Measurements from ENCODE around the gene CHL1. TPM values are rescaled to one million over a fixed set of nuclear protein-coding genes. Genes with fewer than 3 reads are reported as not detected.

Gene CHL1
- total and polyA plus RNA-seq, 2 donors (not counting 1 experiment from before 2014, with no cell fraction given), result 6.2 to 18.0 TPM

DNA sequence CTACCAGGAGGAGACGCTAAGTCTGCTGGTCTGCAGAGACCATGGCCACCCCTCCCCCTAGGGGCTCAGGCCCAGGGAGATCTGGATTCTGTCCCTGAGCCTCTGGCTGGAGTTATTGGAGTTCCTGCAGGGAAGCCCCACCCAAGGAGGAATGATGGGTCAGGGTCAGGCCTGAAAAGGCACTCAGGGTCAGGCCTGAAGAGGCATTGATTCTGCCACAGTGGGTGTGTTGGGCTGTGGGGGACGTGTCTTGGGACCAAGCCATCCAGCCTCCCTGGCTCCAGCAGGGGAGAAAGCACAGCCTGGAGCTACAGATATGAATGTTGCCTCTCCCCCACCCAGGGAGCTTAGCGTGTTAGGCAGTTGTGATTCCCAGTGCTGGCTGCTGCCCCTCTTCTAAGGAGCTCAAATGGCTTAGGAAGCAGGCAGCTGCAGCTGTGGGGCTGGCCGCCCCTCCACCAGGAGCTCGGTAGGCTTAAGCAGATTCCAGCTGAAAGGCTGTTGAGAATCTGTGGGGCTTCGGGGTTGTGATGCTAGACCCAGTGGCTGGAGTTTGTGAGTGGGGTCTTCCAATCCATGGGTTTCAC, 176.7 kb downstream of the CHL1 start:
- Histone ChIP-seq H3K4me3 (ENCODE audit: control extremely low read depth in 1 of 5, extremely low read depth in 1 of 5, insufficient read depth in 1 of 5, low read depth in 2 of 5, low read length in 4 of 5) (no peak overlapping the region), H2AFZ (ENCODE audit: insufficient read depth, low read depth, low read length, poor library complexity, severe bottlenecking) (no peak overlapping the region), H3K36me3 (replicated peaks in 1 of 2; ENCODE audit: control extremely low read depth in 1 of 2, control insufficient read depth in 1 of 2, extremely low read depth in 1 of 2, insufficient read depth in 2 of 2, low read length in 1 of 2) (no peaks in the 10 kb centered on the region), H3K9me3 (ENCODE audit: control extremely low read depth in 1 of 3, control insufficient read depth in 2 of 3, insufficient read depth in 1 of 3, low read length in 2 of 3) (peaks cover 0 to 2% (median 0%) of the 10 kb centered on the region in 3 donors), H3K4me2 (replicated peaks; ENCODE audit: low read depth, low read length, poor library complexity, severe bottlenecking) (no peak overlapping the region), H3K4me1 (ENCODE audit: control insufficient read depth in 2 of 2, insufficient read depth in 2 of 2, low read length in 2 of 2) (no peaks in the 10 kb centered on the region), H3K27me3 (replicated peaks in 1 of 4; ENCODE audit: control extremely low read depth in 1 of 4, control insufficient read depth in 3 of 4, insufficient read depth in 4 of 4, low read length in 3 of 4) (no peaks in the 10 kb centered on the region), H4K20me1 (ENCODE audit: control insufficient read depth, insufficient read depth, low read length, poor library complexity, severe bottlenecking) (no peaks in the 10 kb centered on the region), H3K79me2 (ENCODE audit: control insufficient read depth, insufficient read depth, low read length) (no peaks in the 10 kb centered on the region), H3K27ac (ENCODE audit: low read length in 2 of 2) (no peak overlapping the region), H3K9ac (ENCODE audit: low read length) (no peak overlapping the region)
- TF ChIP-seq, protein P1, sequence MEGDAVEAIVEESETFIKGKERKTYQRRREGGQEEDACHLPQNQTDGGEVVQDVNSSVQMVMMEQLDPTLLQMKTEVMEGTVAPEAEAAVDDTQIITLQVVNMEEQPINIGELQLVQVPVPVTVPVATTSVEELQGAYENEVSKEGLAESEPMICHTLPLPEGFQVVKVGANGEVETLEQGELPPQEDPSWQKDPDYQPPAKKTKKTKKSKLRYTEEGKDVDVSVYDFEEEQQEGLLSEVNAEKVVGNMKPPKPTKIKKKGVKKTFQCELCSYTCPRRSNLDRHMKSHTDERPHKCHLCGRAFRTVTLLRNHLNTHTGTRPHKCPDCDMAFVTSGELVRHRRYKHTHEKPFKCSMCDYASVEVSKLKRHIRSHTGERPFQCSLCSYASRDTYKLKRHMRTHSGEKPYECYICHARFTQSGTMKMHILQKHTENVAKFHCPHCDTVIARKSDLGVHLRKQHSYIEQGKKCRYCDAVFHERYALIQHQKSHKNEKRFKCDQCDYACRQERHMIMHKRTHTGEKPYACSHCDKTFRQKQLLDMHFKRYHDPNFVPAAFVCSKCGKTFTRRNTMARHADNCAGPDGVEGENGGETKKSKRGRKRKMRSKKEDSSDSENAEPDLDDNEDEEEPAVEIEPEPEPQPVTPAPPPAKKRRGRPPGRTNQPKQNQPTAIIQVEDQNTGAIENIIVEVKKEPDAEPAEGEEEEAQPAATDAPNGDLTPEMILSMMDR (IDR thresholded peaks at IDR 0.05), result no peak
- TF ChIP-seq EZH2 (IDR thresholded peaks at IDR 0.05; ENCODE audit: borderline replicate concordance, insufficient read depth, low read depth, low read length, poor library complexity, severe bottlenecking), result no peak
- Mint-ChIP-seq H3K27me3 (no peaks in the 10 kb centered on the region), H3K9me3 (ENCODE audit: insufficient read depth) (peaks cover 3% of the 10 kb centered on the region), H3K27ac (no peak overlapping the region), H3K4me1 (no peaks in the 10 kb centered on the region), H3K4me3 (no peak overlapping the region)
- intact Hi-C loops (cut with micrococcal nuclease), result no loop called here
- WGBS (ENCODE audit: insufficient coverage), result 83% methylated on average over 4 of the region's 6 CpGs
- DNase-seq (no peak), ATAC-seq (ENCODE audit: low read depth) (no peak)
- POLR2A ChIA-PET, result no interaction called here
- CTCF ChIA-PET, result interaction anchor here (1.3 to 1.5 kb wide), 2 partner anchors 14 to 18 kb away, joined by 3 to 5 read pairs; no protein-coding TSS in a partner anchor

DNA sequence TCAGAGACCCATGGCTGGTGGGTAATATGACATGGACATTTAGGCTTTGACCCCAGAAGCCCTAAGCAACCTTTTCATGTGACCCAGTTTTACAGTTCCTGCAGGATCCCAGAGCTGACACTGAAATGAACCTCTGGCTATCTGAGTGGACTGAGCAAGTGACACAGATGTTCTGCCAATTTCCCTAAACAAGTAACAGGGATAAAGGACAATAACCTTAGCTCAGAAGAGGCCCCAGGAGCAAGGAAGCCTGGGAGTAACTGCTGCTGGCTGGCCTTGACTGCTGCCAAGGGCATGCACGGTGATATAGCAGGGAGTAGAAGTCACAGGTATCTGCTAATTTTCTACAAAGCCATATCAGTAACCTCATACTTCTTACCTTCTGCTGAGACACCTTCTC, 177.9 kb downstream of the CHL1 start:
- intact Hi-C loops (cut with micrococcal nuclease), result no loop called here
- WGBS (ENCODE audit: insufficient coverage), result no CpG with 5 or more reads among the region's 1 CpG

More for the DNA sequence above, 177.9 kb downstream of the CHL1 start:
- ChIA-PET POLR2A (no interaction called here), CTCF (interaction anchor here (0.7 to 2.7 kb wide), 4 partner anchors 17 to 332 kb away, joined by 3 to 21 read pairs (median 6); no protein-coding TSS in a partner anchor)
- Histone ChIP-seq H3K79me2 (ENCODE audit: control insufficient read depth, insufficient read depth, low read length) (no peaks in the 10 kb centered on the region), H3K27me3 (replicated peaks in 1 of 4; ENCODE audit: control extremely low read depth in 1 of 4, control insufficient read depth in 3 of 4, insufficient read depth in 4 of 4, low read length in 3 of 4) (no peaks in the 10 kb centered on the region), H2AFZ (ENCODE audit: insufficient read depth, low read depth, low read length, poor library complexity, severe bottlenecking) (no peak overlapping the region), H3K4me1 (ENCODE audit: control insufficient read depth in 2 of 2, insufficient read depth in 2 of 2, low read length in 2 of 2) (no peaks in the 10 kb centered on the region), H3K9ac (ENCODE audit: low read length) (no peak overlapping the region), H3K4me2 (replicated peaks; ENCODE audit: low read depth, low read length, poor library complexity, severe bottlenecking) (no peak overlapping the region), H4K20me1 (ENCODE audit: control insufficient read depth, insufficient read depth, low read length, poor library complexity, severe bottlenecking) (no peaks in the 10 kb centered on the region), H3K9me3 (ENCODE audit: control extremely low read depth in 1 of 3, control insufficient read depth in 2 of 3, insufficient read depth in 1 of 3, low read length in 2 of 3) (no peaks in the 10 kb centered on the region), H3K27ac (ENCODE audit: low read length in 2 of 2) (no peak overlapping the region), H3K36me3 (replicated peaks in 1 of 2; ENCODE audit: control extremely low read depth in 1 of 2, control insufficient read depth in 1 of 2, extremely low read depth in 1 of 2, insufficient read depth in 2 of 2, low read length in 1 of 2) (no peaks in the 10 kb centered on the region), H3K4me3 (ENCODE audit: control extremely low read depth in 1 of 5, extremely low read depth in 1 of 5, insufficient read depth in 1 of 5, low read depth in 2 of 5, low read length in 4 of 5) (no peak overlapping the region)
- Mint-ChIP-seq H3K27ac (no peak overlapping the region), H3K27me3 (peaks cover 3% of the 10 kb centered on the region), H3K4me1 (no peaks in the 10 kb centered on the region), H3K4me3 (no peak overlapping the region), H3K9me3 (ENCODE audit: insufficient read depth) (peaks cover 3% of the 10 kb centered on the region)
- no peak for DNase-seq
- no peak for ATAC-seq (ENCODE audit: low read depth)
- TF ChIP-seq, protein P1 (IDR thresholded peaks at IDR 0.05), result no peak
- no peak for TF ChIP-seq EZH2 (IDR thresholded peaks at IDR 0.05; ENCODE audit: borderline replicate concordance, insufficient read depth, low read depth, low read length, poor library complexity, severe bottlenecking)
